ENCODE results near the gene PML. TPM values are rescaled to one million over a fixed set of nuclear protein-coding genes. Genes with fewer than 3 reads are reported as not detected.

The PML gene
- total RNA-seq, 4 donors from 2014 or later, result 24.1 to 75.1 (median 52.1) TPM

DNA sequence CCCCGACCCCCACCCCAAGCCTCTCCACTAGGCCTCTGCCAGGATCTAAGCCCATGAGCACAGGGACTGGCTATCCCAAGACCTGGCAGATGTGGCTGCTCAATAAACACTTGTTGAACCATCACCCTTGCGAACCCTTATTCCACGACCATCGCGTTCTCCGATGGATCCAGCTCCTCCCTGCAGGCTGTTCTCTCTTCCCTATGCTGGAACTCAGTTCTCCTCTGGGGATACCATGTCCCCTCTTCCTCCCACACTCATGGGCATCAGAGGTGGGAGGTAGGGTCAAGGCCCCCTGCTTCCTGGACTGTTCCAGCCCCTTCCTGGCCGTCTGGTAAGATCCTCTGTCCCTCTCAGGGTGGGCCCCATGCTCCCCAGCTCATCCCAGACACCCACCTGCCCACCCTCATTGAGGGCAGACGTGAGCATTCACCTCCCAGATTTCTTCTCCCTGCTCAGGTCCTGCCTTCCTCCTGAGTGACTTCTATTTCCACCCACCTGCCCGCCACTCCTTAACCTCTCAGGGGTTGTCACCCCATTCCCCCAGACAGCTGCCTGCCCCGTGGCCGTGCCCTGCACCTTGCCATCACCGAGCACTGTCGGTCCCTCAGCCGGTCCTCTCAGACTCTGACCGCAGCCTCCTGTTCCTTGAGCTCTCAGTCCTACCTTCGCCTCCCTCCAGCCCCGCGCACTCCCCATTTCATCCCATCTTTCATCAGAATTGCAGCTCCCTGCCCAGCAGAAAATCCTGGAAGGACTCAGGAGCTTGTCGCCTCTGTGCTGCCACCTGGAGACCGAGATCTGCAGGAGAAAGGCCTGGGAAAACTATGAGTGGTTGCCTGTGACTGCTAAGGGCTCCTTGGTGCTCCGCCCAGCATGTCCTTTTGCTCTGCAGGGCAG lies 42.0 kb downstream of the PML start:
- H3K36me3 ChIP-seq, result peaks cover 0 to 74% of the 10 kb centered on the region in 2 donors
- ATAC-seq, result peak; percentile 33
- H3K27me3 ChIP-seq, result no peaks in the 10 kb centered on the region
- peaks cover 0 to 53% (median 14%) of the 10 kb centered on the region in 3 donors for H3K4me1 ChIP-seq
- H3K9me3 ChIP-seq, result no peaks in the 10 kb centered on the region
- no peak overlapping the region for H3K27ac ChIP-seq
- whole genome bisulfite sequencing, 2 donors (ENCODE audit: low coverage in 1 of 2), result 65 to 90% methylated on average over 9 of the region's 21 CpGs
- H3K4me3 ChIP-seq, result no peak overlapping the region
- TF ChIP-seq POLR2A (IDR thresholded peaks at IDR 0.05), result no peak
- TF ChIP-seq, protein P1, sequence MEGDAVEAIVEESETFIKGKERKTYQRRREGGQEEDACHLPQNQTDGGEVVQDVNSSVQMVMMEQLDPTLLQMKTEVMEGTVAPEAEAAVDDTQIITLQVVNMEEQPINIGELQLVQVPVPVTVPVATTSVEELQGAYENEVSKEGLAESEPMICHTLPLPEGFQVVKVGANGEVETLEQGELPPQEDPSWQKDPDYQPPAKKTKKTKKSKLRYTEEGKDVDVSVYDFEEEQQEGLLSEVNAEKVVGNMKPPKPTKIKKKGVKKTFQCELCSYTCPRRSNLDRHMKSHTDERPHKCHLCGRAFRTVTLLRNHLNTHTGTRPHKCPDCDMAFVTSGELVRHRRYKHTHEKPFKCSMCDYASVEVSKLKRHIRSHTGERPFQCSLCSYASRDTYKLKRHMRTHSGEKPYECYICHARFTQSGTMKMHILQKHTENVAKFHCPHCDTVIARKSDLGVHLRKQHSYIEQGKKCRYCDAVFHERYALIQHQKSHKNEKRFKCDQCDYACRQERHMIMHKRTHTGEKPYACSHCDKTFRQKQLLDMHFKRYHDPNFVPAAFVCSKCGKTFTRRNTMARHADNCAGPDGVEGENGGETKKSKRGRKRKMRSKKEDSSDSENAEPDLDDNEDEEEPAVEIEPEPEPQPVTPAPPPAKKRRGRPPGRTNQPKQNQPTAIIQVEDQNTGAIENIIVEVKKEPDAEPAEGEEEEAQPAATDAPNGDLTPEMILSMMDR (IDR thresholded peaks at IDR 0.05), result peak in 3 of 4 experiments; percentile 44 to 59 (median 48)

DNA sequence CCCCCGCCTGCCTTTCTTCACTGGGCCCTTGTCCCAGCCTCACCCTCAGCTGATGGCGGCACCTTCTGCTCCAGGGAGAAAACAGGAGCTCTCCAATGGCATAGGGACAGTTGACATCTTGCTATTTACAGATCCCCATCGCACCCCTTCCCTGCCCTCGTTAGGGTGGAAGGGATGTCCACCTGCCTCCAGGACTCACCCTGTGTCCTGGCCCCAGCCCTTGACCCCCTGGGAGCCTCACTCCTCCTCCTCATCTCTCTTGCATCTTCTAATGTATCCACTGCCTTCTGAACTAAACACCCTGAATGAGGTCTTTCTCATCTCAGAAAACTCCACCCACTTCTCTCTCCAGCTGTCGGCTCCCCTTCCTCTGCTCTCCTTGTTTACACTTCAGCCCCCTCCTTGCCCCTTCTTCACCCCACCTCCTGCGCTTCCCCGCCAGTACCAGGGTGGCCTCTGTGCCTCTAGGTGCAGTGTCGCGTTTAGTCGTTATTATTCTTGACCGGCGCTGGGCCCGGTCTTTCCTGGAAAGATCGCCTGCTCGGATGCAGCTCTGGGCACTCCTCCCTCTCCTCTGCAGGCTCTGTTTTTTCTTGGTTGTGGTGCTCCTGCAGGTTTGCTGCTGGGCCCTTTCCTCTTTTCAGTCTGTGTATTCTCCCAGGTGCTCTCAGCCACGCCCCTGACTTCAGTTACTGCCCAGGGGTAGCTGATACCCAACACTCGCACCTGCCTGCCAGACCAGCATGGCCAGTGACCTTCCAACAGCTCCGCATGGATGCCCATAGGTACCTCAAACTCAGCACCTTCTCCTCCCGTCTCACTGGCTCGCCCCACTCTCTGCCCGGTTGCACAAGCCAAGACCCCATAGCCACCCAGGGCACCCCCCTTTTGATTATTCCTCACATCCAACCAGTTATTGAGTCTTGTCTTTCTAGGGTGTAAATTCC lies 42.9 kb downstream of the PML start:
- no peak for TF ChIP-seq POLR2AphosphoS5 (IDR thresholded peaks at IDR 0.05)
- TF ChIP-seq POLR2A (IDR thresholded peaks at IDR 0.05), result no peak
- TF ChIP-seq, protein P1 (IDR thresholded peaks at IDR 0.05), result no peak
- TF ChIP-seq EP300 (IDR thresholded peaks at IDR 0.05), result no peak
- 70% methylated on average over 10 to 19 of the region's 21 CpGs for WGBS, 2 donors (ENCODE audit: low coverage in 1 of 2)

DNA sequence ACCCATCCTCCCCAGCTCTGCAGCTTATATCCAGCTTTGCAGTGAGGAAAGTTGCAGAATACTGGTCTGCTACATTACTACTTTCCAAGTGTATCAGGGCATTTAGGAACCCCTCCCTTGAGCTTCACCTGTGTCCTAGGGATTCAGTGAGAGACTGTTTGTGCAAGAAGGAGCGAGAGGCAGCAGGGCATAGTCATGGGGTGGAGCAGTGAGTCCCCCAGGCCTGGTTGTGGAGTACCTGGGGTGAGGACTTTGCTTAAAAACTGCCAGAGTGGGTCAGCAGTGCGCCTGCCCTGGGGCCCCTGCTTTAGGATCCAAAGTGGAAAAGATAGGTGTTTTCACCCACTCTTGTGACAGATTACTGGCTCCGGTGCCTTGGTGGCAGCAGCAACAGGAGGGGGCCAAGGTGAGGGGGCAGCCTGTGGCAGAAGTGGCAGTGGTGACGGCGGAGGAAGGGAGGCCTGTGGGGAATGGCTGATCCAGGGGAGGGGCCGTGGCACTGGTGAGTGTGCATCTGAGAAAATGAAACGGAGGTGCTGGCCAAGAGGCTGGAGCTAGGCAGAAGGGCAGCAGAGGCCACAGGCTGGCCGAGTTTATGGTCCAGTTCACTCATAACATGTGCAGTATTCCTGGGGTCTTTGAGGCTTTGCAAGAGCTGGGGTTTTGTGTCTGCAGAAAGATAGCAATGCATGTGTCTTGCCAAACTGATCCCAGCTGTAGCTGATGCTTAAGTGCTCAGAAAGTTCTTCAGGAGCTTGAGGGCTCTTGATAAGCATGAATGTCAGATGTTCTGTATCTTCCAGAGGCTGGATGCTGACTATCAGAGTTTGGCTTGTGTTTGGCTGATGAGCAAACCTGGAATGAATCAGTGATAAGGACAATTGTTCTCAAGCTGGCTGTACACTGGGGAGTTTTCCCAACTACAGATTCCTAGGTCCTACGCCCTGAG lies 44.5 kb downstream of the PML start:
- no peak for ATAC-seq
- H3K4me3 ChIP-seq, result no peak overlapping the region
- TF ChIP-seq EP300 (IDR thresholded peaks at IDR 0.05), result no peak
- TF ChIP-seq, protein P1 (IDR thresholded peaks at IDR 0.05), result no peak
- TF ChIP-seq POLR2A (IDR thresholded peaks at IDR 0.05), result no peak
- TF ChIP-seq POLR2AphosphoS5 (IDR thresholded peaks at IDR 0.05), result no peak
- peak overlapping the region in 3 of 4 donors; percentile 52 to 73 (median 63) for H3K27ac ChIP-seq
- no peaks in the 10 kb centered on the region for H3K27me3 ChIP-seq
- no peaks in the 10 kb centered on the region for H3K9me3 ChIP-seq
- 53 to 55% methylated on average over 3 to 6 of the region's 9 CpGs for WGBS, 2 donors (ENCODE audit: low coverage in 1 of 2)
- H3K36me3 ChIP-seq, result peaks cover 0 to 74% of the 10 kb centered on the region in 2 donors
- H3K4me1 ChIP-seq, result peaks cover 0 to 58% (median 20%) of the 10 kb centered on the region in 3 donors

More for the DNA sequence above, 42.9 kb downstream of the PML start:
- ATAC-seq, result no peak
- Histone ChIP-seq H3K36me3 (peaks cover 0 to 74% of the 10 kb centered on the region in 2 donors), H3K4me3 (no peak overlapping the region), H3K4me1 (peaks cover 0 to 55% (median 14%) of the 10 kb centered on the region in 3 donors), H3K27ac (no peak overlapping the region), H3K27me3 (no peaks in the 10 kb centered on the region), H3K9me3 (no peaks in the 10 kb centered on the region)

DNA sequence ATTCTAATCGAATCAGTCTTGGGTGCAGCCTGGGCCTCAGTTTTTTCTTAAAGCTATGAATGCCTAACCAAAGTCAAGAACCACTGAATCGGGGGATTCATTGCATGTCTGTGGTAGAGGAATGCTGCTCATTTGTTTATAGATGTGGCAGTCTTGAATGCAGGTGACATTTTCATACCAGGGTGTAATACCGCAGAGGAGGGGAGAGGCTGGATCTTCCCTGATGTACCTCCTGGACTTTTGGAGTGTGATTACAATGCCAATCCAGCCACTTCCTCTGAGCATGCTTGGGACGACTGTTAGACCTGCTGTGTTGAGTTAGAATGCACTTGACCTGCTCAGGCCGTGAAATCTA lies 45.1 kb downstream of the PML start:
- peaks cover 0 to 65% (median 20%) of the 10 kb centered on the region in 3 donors for H3K4me1 ChIP-seq
- peak overlapping the region in 3 of 4 donors; percentile 52 to 73 (median 63) for H3K27ac ChIP-seq
- H3K27me3 ChIP-seq, result no peaks in the 10 kb centered on the region
- TF ChIP-seq, protein P1 (IDR thresholded peaks at IDR 0.05), result no peak
- TF ChIP-seq POLR2AphosphoS5 (IDR thresholded peaks at IDR 0.05) (no peak), EP300 (IDR thresholded peaks at IDR 0.05) (no peak), POLR2A (IDR thresholded peaks at IDR 0.05) (no peak)
- no peak overlapping the region for H3K4me3 ChIP-seq
- ATAC-seq, result no peak
- H3K9me3 ChIP-seq, result no peaks in the 10 kb centered on the region
- WGBS, 2 donors (ENCODE audit: low coverage in 1 of 2), result 65 to 86% methylated on average over 3 of the region's 5 CpGs
- H3K36me3 ChIP-seq, result peaks cover 0 to 74% of the 10 kb centered on the region in 2 donors
